Spleen (tissue), 7 donors: Measurements from ENCODE around the gene PTPN7.

Experiments
- CTCF ChIP-seq, 11 experiments: fragments of 200-600 bp in 7 of 11; fragments of 450-650 bp in 4 of 11; sonication (generic) in 4 of 11; IDR thresholded peaks in 8 of 11; conservative IDR thresholded peaks in 3 of 11; 1 replicate in 7 of 11; 2 replicates in 4 of 11; pipeline versions ENCODE4 v1.4.0 to v1.8.0; 2016 to 2021; ENCODE audit warnings: antibody characterized with exemption in 11 of 11, inconsistent platforms in 4 of 11, mild to moderate bottlenecking in 1 of 11
- POLR2A ChIP-seq, 3 donors: fragments of 450-650 bp; IDR thresholded peaks; one replicate each; pipeline ENCODE4 v1.5.1; 2017; ENCODE audit warnings: antibody characterized with exemption in 3 of 3, mild to moderate bottlenecking in 1 of 3
- donor health status: DM: no; HTN: no; CAD: no; lungs with moderate emphysema.
- donor health status: DM: no; HTN: no; CAD: no.
- donor health status: DM: no; HTN: no; CAD: no.

GRCh38 chr1:202160377-202160940, at the start of gene PTPN7:
- TF ChIP-seq CTCF (IDR thresholded peaks at IDR 0.05 in 8 of 11, conservative IDR thresholded peaks at IDR 0.05 in 3 of 11) = peak; percentile 45 to 82 (median 65)
- TF ChIP-seq POLR2A (IDR thresholded peaks at IDR 0.05) = no peak
